A549 (cell line): Measurements from ENCODE around the gene ROR1. TPM values are rescaled to one million over a fixed set of nuclear protein-coding genes. Genes with fewer than 3 reads are reported as not detected.

ENCODE experiments used
- ATAC-seq, 2 experiments: fragments of 200-7000 bp in 1 of 2; fragments of >200 bp in 1 of 2; cut with Nextera tagmentation in 1 of 2; cut with Tn5 transposase in 1 of 2; 3 replicates each; pipeline versions ENCODE4 v1.8.0 to v1.9.1; 2018 to 2020; ENCODE audit warnings: mild to moderate bottlenecking in 1 of 2, moderate library complexity in 1 of 2
- CTCF ChIA-PET: fragments of 300-600 bp; sonication (Branson Sonifier 250); formaldehyde crosslinking; extraction: SDS; loops from one replicate; lab custom pipeline; 2021; ENCODE audit warnings: antibody characterized with exemption, inconsistent platforms; lab: Yijun Ruan, JAX
- POLR2A ChIA-PET: fragments of 350-600 bp; formaldehyde crosslinking; extraction: SDS; loops from one replicate; lab custom pipeline; 2021; ENCODE audit warnings: antibody characterized with exemption, inconsistent platforms; lab: Yijun Ruan, JAX
- DNase-seq, 2 experiments: peaks; one replicate each; pipeline versions ENCODE4 v3.0.0 to v3.0.0-alpha.2; 2011 to 2016; ENCODE audit warnings: low read depth in 1 of 2, low spot score in 1 of 2
- FAIRE-seq: peaks from 2 replicates; lab custom pipeline; 2011; peaks lifted over from hg19 to GRCh38; lab: Jason Lieb, UNC
- H3K27ac ChIP-seq, 2 experiments: fragments of >200 bp; sonication (Bioruptor Twin); formaldehyde crosslinking; 3 replicates each; pipeline ENCODE4 v1.5.1; 2016 to 2017
- H3K4me1 ChIP-seq: fragments of >200 bp; sonication (Bioruptor Twin); formaldehyde crosslinking; 3 replicates; pipeline ENCODE4 v1.6.1; 2016
- H3K4me2 ChIP-seq: fragments of >200 bp; sonication (Bioruptor Twin); formaldehyde crosslinking; 3 replicates; pipeline ENCODE4 v1.6.1; 2016
- H3K4me3 ChIP-seq: fragments of >200 bp; sonication (Bioruptor Twin); formaldehyde crosslinking; 3 replicates; pipeline ENCODE4 v1.5.1; 2016
- H3K9me3 ChIP-seq: fragments of >200 bp; sonication (Bioruptor Twin); formaldehyde crosslinking; 3 replicates; pipeline ENCODE4 v1.6.1; 2016
- BCL3 ChIP-seq: fragments of >200 bp; sonication (Bioruptor Twin); formaldehyde crosslinking; IDR thresholded peaks from 3 replicates; pipeline ENCODE4 v1.6.1; 2016
- CBX8 ChIP-seq: fragments of 200-600 bp; sonication (generic); IDR thresholded peaks from 2 replicates; pipeline ENCODE4 v1.6.1; 2016
- CHD4 ChIP-seq: fragments of 200-600 bp; sonication (generic); IDR thresholded peaks from 2 replicates; pipeline ENCODE4 v1.6.1; 2016; ENCODE audit warnings: antibody characterized with exemption, mild to moderate bottlenecking, borderline replicate concordance
- EHMT2 ChIP-seq: fragments of 200-600 bp; sonication (generic); IDR thresholded peaks from 2 replicates; pipeline ENCODE4 v1.6.1; 2016; ENCODE audit warnings: antibody characterized with exemption, low read depth, mild to moderate bottlenecking, moderate library complexity
- EP300 ChIP-seq, 2 experiments: fragments of >200 bp; sonication (Bioruptor Twin); formaldehyde crosslinking; IDR thresholded peaks; 2 replicates in 1 of 2; 3 replicates in 1 of 2; pipeline ENCODE4 v1.6.1; 2016 to 2017
- ESRRA ChIP-seq: fragments of 150-350 bp; IDR thresholded peaks from 2 replicates; pipeline ENCODE4 v1.6.1; 2014; ENCODE audit warnings: mild to moderate bottlenecking, low read length, borderline replicate concordance
- FOSL2 ChIP-seq, 2 experiments: fragments of 450-650 bp in 1 of 2; fragments of >200 bp in 1 of 2; sonication (Bioruptor Twin) in 1 of 2; formaldehyde crosslinking; IDR thresholded peaks; 2 replicates each; pipeline versions ENCODE4 v1.5.0 to v1.6.1; 2016 to 2020; ENCODE audit warnings: mild to moderate bottlenecking in 1 of 2, moderate library complexity in 1 of 2
- HDAC2 ChIP-seq: fragments of 200-600 bp; sonication (generic); IDR thresholded peaks from 2 replicates; pipeline ENCODE4 v1.6.1; 2016
- HMGXB4 ChIP-seq: fragments of 250-450 bp; sonication (Bioruptor Pico); IDR thresholded peaks from 2 replicates; pipeline ENCODE4 v1.5.0; 2021; ENCODE audit warnings: mild to moderate bottlenecking, moderate library complexity, borderline replicate concordance
- HOXB5 ChIP-seq: fragments of 250-450 bp; sonication (Bioruptor Pico); IDR thresholded peaks from 2 replicates; pipeline ENCODE4 v1.5.0; 2020; ENCODE audit warnings: mild to moderate bottlenecking, moderate library complexity
- JUNB ChIP-seq: fragments of >200 bp; sonication (Bioruptor Twin); formaldehyde crosslinking; IDR thresholded peaks from 2 replicates; pipeline ENCODE4 v1.6.1; 2016
- NFE2L2 ChIP-seq: fragments of 150-350 bp; conservative IDR thresholded peaks from 2 replicates; pipeline ENCODE4 v1.6.1; 2014; ENCODE audit warnings: low read length
- POLR2AphosphoS2 ChIP-seq: conservative IDR thresholded peaks from 2 replicates; pipeline ENCODE4 v1.6.1; 2012; ENCODE audit warnings: low read length, improper control_type of control experiment, inconsistent platforms
- RAD21 ChIP-seq, 2 experiments: fragments of >200 bp in 1 of 2; sonication (Bioruptor Twin) in 1 of 2; formaldehyde crosslinking in 1 of 2; IDR thresholded peaks in 1 of 2; conservative IDR thresholded peaks in 1 of 2; 2 replicates in 1 of 2; 3 replicates in 1 of 2; pipeline ENCODE4 v1.6.1; 2012 to 2018; ENCODE audit warnings: inconsistent platforms in 1 of 2
- REST ChIP-seq: fragments of 200-600 bp; sonication (generic); IDR thresholded peaks from 2 replicates; pipeline ENCODE4 v1.6.1; 2016; ENCODE audit warnings: antibody characterized with exemption, mild to moderate bottlenecking, moderate library complexity
- SREBF2 ChIP-seq: fragments of 450-650 bp; IDR thresholded peaks from 2 replicates; pipeline ENCODE4 v1.6.1; 2014; ENCODE audit warnings: mild to moderate bottlenecking, moderate library complexity
- WGBS: methylation state at CpG from one replicate; pipeline ENCODE4 v1.1.6; 2017; ENCODE audit errors: missing lambda C conversion rate; 5-methylcytosine and 5-hydroxymethylcytosine counted together
- polyA plus RNA-seq, 4 experiments: library from polyadenylated mRNA; depleted of rRNA in 3 of 4; stranded (reverse); fragments of >200 nt; fragmentation: RNase III in 1 of 4; extraction: RNeasy Plus Mini Kit Qiagen cat#74134 plus additional on column Dnase treatment in 1 of 4; gene quantifications; 2 replicates in 3 of 4; 3 replicates in 1 of 4; pipeline ENCODE4 v1.2.3, GENCODE V29; 2011 to 2017
- TF ChIP-seq, protein P1 (sequence below): IDR thresholded peaks from 2 replicates; pipeline ENCODE4 v1.6.1; 2012; ENCODE audit warnings: low read depth, borderline replicate concordance

The ROR1 gene
- polyA plus RNA-seq, 2 of the 4 experiments (the other 2 are of a cell fraction), result 6.5 to 19.0 TPM

- TF ChIP-seq, protein P1, sequence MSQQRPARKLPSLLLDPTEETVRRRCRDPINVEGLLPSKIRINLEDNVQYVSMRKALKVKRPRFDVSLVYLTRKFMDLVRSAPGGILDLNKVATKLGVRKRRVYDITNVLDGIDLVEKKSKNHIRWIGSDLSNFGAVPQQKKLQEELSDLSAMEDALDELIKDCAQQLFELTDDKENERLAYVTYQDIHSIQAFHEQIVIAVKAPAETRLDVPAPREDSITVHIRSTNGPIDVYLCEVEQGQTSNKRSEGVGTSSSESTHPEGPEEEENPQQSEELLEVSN, result no peak
- TF ChIP-seq, all 56 proteins: peak for 0
Observed at GRCh38 chr1:63819795-63820194, 46.0 kb downstream of the ROR1 start (continued).

DNA sequence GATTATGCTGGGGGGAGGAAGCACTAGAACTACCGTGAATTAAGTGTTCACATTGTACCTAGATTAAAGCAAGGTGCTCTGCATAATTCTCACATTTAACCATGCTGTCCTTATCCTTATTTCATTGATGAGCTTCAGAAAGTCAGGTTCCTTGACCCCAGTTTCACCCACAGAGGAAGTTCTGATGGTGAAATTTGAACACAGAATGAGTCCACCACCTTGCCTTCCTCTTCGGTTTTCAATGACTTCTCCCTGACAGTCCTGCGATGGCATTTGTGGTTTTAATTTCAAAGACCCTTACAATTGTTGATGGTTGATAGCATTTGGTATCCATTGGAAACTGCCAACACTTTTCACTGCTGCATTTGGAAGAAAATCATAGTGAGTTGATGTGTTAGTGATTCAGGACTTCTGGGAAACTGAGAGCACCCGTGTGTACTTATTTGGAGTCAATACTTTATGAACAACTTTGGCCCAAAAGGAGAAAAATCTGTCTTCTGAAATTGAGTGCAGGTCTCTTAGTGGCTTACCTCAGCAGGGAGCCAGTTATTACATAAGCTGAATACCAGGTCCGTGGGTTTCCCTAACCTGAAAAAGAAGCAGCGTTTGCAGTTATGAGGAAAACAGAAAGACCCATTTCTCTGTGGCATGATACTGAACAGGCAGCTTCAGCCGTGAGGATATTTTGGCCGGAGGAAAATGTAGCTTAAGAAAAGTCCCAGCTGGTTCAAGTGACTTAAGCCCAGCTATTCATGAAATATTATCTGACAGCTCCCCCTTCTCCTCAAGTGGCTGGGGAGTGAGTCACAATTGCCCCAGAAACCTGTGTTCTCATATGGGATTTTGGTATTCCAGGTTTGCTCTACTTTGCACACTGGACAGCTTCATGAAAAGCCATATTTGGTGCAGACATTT, 47.5 kb downstream of the ROR1 start:
- peak overlapping the region; percentile 44 for H3K4me2 ChIP-seq
- peaks cover 47% of the 10 kb centered on the region for H3K4me1 ChIP-seq
- CTCF ChIA-PET, result no interaction called here
- H3K27ac ChIP-seq, result peak overlapping the region in 1 of 2 experiments; percentile 47; a peak in 2 of 6 replicates
- H3K9me3 ChIP-seq, result no peaks in the 10 kb centered on the region
- TF ChIP-seq POLR2AphosphoS2 (no peak), HDAC2 (no peak), CHD4 (no peak), BCL3 (no peak), ESRRA (no peak), FOSL2 (IDR thresholded peaks at IDR 0.05) (no peak), FOSL2 (CRISPR knock-in tag; IDR thresholded peaks at IDR 0.05) (peak; percentile 28; the same call in 1 of the 2 replicates)
- TF ChIP-seq, all 56 proteins: peak for 1
- POLR2A ChIA-PET, result no interaction called here
- ATAC-seq (peak in 1 of 2 experiments; percentile 31; a peak in 3 of 6 replicates), FAIRE-seq (no peak), DNase-seq (no peak)
- 58% methylated on average over 8 of the region's 8 CpGs for WGBS
- no peak overlapping the region for H3K4me3 ChIP-seq

- TF ChIP-seq HOXB5 (no peak), REST (no peak), JUNB (no peak), CBX8 (no peak), SREBF2 (no peak), BCL3 (no peak), RAD21 (conservative IDR thresholded peaks at IDR 0.05 in 1 of 2, IDR thresholded peaks at IDR 0.05 in 1 of 2) (no peak), EP300 (IDR thresholded peaks at IDR 0.05) (no peak), CHD4 (no peak), HMGXB4 (CRISPR knock-in tag) (no peak), EHMT2 (no peak), NFE2L2 (no peak)
- Histone ChIP-seq H3K4me1 (peaks cover 42% of the 10 kb centered on the region), H3K4me2 (no peak overlapping the region), H3K4me3 (no peak overlapping the region), H3K27ac (no peak overlapping the region), H3K9me3 (no peaks in the 10 kb centered on the region)
- CTCF ChIA-PET, result no interaction called here
- ATAC-seq (no peak), FAIRE-seq (no peak), DNase-seq (no peak)
- POLR2A ChIA-PET, result no interaction called here
Observed at GRCh38 chr1:63822540-63822939, 48.7 kb downstream of the ROR1 start.
